ENCODE data around the gene TMEM175.

- TF ChIP-seq CREB5 (CRISPR knock-in tag; IDR thresholded peaks at IDR 0.05; ENCODE audit: low read depth) (no peak), ISL1 (CRISPR knock-in tag; IDR thresholded peaks at IDR 0.05) (no peak), ARNTL (CRISPR knock-in tag; IDR thresholded peaks at IDR 0.05; ENCODE audit: borderline replicate concordance, low read depth) (no peak)
Measured at GRCh38 chr4:986428-986878, 54.2 kb downstream of the TMEM175 start.

Data from SK-N-SH treated with all-trans-retinoic acid at 6 μM for 48 hours (cell line).